Common myeloid progenitor, CD34-positive (primary cell): ENCODE measurements around the gene DFFB.

Experiments
- CTCF ChIA-PET: fragments of 350-600 bp; sonication (Branson Sonifier 250); formaldehyde crosslinking; loops from one replicate; lab custom pipeline; 2021; ENCODE audit warnings: antibody characterized with exemption; lab: Charles Lee
- POLR2A ChIA-PET: fragments of 350-600 bp; sonication (Branson Sonifier 250); formaldehyde crosslinking; loops from one replicate; lab custom pipeline; 2021; ENCODE audit warnings: antibody characterized with exemption; lab: Charles Lee
- DNase-seq, 3 donors: peaks; one replicate each; pipeline versions ENCODE4 v3.0.0 to v3.0.0-alpha.2; 2013
- H3K27ac ChIP-seq, 2 experiments: 1 replicate in 1 of 2; 2 replicates in 1 of 2; pipeline ENCODE4 v1.7.0; 2013; ENCODE audit warnings: inconsistent platforms in 2 of 2, low read length in 2 of 2, mild to moderate bottlenecking in 2 of 2, low read depth in 1 of 2, moderate library complexity in 1 of 2; ENCODE audit not compliant: severe bottlenecking in 2 of 2, insufficient read depth in 1 of 2, poor library complexity in 1 of 2
- H3K27me3 ChIP-seq, 5 experiments: replicated peaks in 2 of 5; 1 replicate in 3 of 5; 2 replicates in 2 of 5; pipeline versions ENCODE4 v1.6.1 to v1.7.0; 2013; ENCODE audit warnings: low read length in 4 of 5, mild to moderate bottlenecking in 2 of 5, moderate library complexity in 2 of 5, inconsistent platforms in 1 of 5; ENCODE audit not compliant: insufficient read depth in 5 of 5, control insufficient read depth in 4 of 5
- H3K36me3 ChIP-seq, 4 experiments: 1 replicate in 2 of 4; 2 replicates in 2 of 4; pipeline versions ENCODE4 v1.6.1 to v1.7.0; 2013; ENCODE audit warnings: low read length in 3 of 4, control low read depth in 1 of 4, mild to moderate bottlenecking in 1 of 4; ENCODE audit not compliant: control insufficient read depth in 4 of 4, insufficient read depth in 4 of 4
- H3K4me1 ChIP-seq, 4 experiments: 1 replicate in 3 of 4; 2 replicates in 1 of 4; pipeline versions ENCODE4 v1.6.1 to v1.7.1; 2013; ENCODE audit warnings: low read length in 3 of 4, mild to moderate bottlenecking in 3 of 4, control low read depth in 1 of 4, inconsistent platforms in 1 of 4, moderate library complexity in 1 of 4; ENCODE audit not compliant: control insufficient read depth in 4 of 4, insufficient read depth in 4 of 4; ENCODE audit errors: control extremely low read depth in 1 of 4
- H3K4me3 ChIP-seq, 7 experiments: 1 replicate in 4 of 7; 2 replicates in 3 of 7; pipeline versions ENCODE4 v1.5.1 to v1.7.0; 2013; ENCODE audit warnings: mild to moderate bottlenecking in 7 of 7, low read length in 6 of 7, moderate library complexity in 6 of 7, inconsistent platforms in 2 of 7, low read depth in 2 of 7, control low read depth in 1 of 7; ENCODE audit not compliant: insufficient read depth in 4 of 7, control insufficient read depth in 1 of 7; ENCODE audit errors: extremely low read depth in 1 of 7
- H3K9me3 ChIP-seq, 5 experiments: 1 replicate in 4 of 5; 2 replicates in 1 of 5; pipeline versions ENCODE4 v1.6.1 to v1.7.1; 2013; ENCODE audit warnings: low read length in 4 of 5, mild to moderate bottlenecking in 2 of 5, inconsistent platforms in 1 of 5, low read depth in 1 of 5, moderate library complexity in 1 of 5; ENCODE audit not compliant: control insufficient read depth in 4 of 5, insufficient read depth in 2 of 5; ENCODE audit errors: control extremely low read depth in 1 of 5
- WGBS: methylation state at CpG from one replicate; pipeline ENCODE4 v1.1.5; 2013; ENCODE audit not compliant: insufficient coverage; 5-methylcytosine and 5-hydroxymethylcytosine counted together

Gene DFFB

DNA sequence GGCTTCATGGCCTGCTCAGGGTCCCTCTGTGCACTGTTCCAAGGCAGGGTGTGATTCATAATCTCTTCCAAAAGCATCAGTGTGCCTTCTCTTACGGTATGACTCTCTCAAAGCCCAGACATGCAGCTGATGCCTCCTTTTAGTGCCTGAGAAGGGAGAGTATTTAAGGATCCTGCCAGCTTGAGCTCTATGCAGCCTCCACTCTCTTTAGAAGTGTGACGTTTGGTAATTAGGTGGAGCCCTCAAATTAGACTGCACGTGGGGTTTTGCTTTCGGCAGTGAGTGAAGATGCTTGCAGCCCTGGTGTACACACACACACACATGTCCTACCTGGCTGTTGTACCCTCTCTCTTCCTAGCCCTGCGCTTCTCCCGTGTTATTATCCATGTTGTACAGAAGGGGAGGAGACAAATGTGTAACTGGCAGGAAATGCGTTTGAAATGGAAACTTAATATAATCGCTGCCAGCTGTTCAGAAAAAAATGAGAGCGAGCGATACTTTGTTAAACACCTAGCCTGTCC lies 45.4 kb downstream of the DFFB start:
- POLR2A ChIA-PET = no interaction called here
- H3K27ac ChIP-seq = no peak overlapping the region
- no peaks in the 10 kb centered on the region for H3K36me3 ChIP-seq
- H3K27me3 ChIP-seq = no peaks in the 10 kb centered on the region
- H3K9me3 ChIP-seq = peaks cover 0 to 8% (median 3%) of the 10 kb centered on the region in 5 experiments
- H3K4me3 ChIP-seq = peak overlapping the region in 1 of 7 experiments; percentile 5
- CTCF ChIA-PET = interaction anchor here (2.4 kb wide), 1 partner anchor 45 kb away, joined by 11 read pairs; the partner anchor contains the start of gene DFFB
- WGBS = 91% methylated on average over 8 of the region's 10 CpGs
- peaks cover 1 to 38% (median 35%) of the 10 kb centered on the region in 4 experiments for H3K4me1 ChIP-seq
- DNase-seq = no peak

GRCh38 chr1:3903141-3904005 lies 46.1 kb downstream of the DFFB start:
- ChIA-PET POLR2A (no interaction called here), CTCF (interaction anchor here (1.1 to 2.4 kb wide), 3 partner anchors 10 to 110 kb away, joined by 3 to 11 read pairs (median 5); partner anchors contain the start of gene DFFB)
- peak in 2 of 3 donors; percentile 39 to 54 for DNase-seq
- no peak overlapping the region for H3K27ac ChIP-seq
- peaks cover 1 to 38% (median 35%) of the 10 kb centered on the region in 4 experiments for H3K4me1 ChIP-seq
- H3K36me3 ChIP-seq = no peaks in the 10 kb centered on the region
- peak overlapping the region in 2 of 7 experiments; percentile 11 to 32 for H3K4me3 ChIP-seq
- H3K9me3 ChIP-seq = peaks cover 0 to 2% (median 0%) of the 10 kb centered on the region in 5 experiments
- WGBS = 74% methylated on average over 12 of the region's 16 CpGs
- peaks cover 0 to 2% (median 0%) of the 10 kb centered on the region in 5 experiments for H3K27me3 ChIP-seq

DNA sequence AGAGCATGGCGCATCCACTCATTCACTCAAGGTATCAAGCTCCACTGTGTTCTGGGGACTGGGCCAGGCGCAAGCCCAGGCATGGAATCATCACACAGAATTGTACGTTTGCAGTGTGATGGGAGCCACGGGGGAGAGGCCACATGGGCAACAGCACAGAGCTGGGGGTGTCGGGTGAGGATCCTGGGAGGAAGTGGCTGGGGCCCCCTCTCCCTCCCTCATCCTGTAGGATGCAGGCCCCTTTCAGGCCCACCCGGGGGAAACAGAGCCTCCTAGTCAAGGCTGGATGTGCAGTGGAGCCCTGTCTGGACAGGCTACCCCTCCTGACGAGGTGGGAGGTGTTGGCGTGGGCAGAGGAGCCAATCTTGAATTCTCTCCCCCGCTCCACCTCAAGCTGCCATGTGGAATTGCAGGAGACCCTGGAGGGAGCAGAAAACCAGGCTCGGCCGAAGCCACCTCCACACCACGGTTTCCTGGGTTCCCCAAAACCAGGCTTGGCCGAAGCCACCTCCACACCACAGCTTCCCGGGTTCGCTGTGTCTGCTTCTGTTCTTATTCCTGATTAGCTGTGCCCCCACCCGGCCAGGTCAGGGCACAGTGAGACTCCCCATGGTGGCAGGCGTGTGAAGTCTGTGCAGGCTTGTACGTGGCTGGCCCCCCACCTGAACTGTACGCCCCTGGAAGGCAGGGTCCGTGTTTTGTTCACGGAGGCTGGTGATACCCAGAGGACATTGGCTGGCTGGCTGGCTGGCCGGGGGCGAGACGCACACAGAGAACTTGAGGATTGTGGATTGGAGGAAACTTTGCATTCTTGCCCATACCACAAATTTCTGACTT lies 46.9 kb downstream of the DFFB start:
- CTCF ChIA-PET = interaction anchor here (1.1 to 2.4 kb wide), 3 partner anchors 10 to 110 kb away, joined by 3 to 11 read pairs (median 5); partner anchors contain the start of gene DFFB
- POLR2A ChIA-PET = no interaction called here
- H3K4me1 ChIP-seq = peaks cover 1 to 37% (median 31%) of the 10 kb centered on the region in 4 experiments
- H3K4me3 ChIP-seq = no peak overlapping the region
- H3K27ac ChIP-seq = no peak overlapping the region
- peaks cover 0 to 4% (median 2%) of the 10 kb centered on the region in 5 experiments for H3K27me3 ChIP-seq
- no peak for DNase-seq
- no peaks in the 10 kb centered on the region for H3K36me3 ChIP-seq
- 78% methylated on average over 18 of the region's 24 CpGs for WGBS
- H3K9me3 ChIP-seq = no peaks in the 10 kb centered on the region

DNA sequence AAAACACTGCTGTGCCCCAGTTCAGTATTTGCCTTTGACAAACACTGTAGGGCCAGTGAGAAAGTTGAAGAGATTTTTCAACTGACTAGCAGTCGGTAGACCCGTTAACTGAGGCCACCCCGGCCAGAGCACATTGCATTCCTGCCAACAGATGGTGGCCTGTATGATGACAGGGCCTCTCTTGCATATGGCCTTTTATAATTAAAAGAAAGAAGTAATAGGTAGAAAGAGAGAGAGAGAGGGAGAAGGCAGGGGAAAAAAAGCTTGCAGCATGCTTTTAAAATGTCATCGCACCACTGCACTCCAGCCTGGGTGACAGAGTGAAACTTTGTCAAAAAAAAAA lies 47.5 kb downstream of the DFFB start:
- WGBS = 100% methylated on average over 4 of the region's 4 CpGs
- ChIA-PET POLR2A (no interaction called here), CTCF (interaction anchor here (1.7 kb wide), 1 partner anchor 111 kb away, joined by 5 read pairs; no protein-coding TSS in a partner anchor)
- Histone ChIP-seq H3K4me3 (no peak overlapping the region), H3K27me3 (peaks cover 0 to 8% (median 2%) of the 10 kb centered on the region in 5 experiments), H3K9me3 (no peaks in the 10 kb centered on the region), H3K4me1 (peaks cover 1 to 32% (median 27%) of the 10 kb centered on the region in 4 experiments), H3K36me3 (no peaks in the 10 kb centered on the region), H3K27ac (no peak overlapping the region)
- no peak for DNase-seq

DNA sequence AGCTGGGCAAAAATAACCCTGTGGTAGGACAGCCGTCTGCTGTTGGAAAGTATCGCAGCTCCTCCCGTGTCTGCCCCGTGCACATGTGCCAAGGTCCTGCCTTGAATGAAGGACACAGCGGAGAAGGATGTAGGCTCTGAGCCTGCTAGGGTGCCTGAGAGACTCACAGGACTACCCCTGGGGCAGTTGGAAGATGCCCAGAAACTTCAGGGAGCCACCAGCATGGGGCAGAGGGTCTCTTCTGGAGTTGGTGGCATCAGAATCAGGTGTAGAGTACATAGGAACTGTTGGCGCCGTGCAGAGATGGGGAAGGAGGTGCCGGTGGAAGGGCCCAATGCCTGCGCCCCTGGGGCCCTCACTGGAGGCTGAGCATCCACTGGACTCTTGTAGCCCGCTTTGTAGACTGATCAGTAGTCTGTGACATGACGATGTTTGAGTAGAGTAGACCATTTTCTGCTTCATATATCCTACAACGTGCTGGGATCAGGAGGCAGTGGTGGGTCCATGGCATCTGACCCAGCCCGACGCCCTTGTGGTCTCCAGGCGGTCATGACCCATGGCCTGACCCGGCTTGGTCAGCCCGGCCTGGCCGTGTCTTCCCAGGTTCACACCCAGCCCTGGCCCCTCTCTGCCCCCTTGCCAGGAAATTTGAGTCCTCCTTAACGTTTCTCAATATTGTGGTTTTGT lies 48.1 kb downstream of the DFFB start:
- Histone ChIP-seq H3K36me3 (no peaks in the 10 kb centered on the region), H3K9me3 (no peaks in the 10 kb centered on the region), H3K4me1 (peaks cover 1 to 32% (median 27%) of the 10 kb centered on the region in 4 experiments), H3K27ac (no peak overlapping the region), H3K27me3 (peaks cover 0 to 14% (median 2%) of the 10 kb centered on the region in 5 experiments), H3K4me3 (no peak overlapping the region)
- ChIA-PET CTCF (interaction anchor here (1.6 kb wide), 1 partner anchor 48 kb away, joined by 5 read pairs; the partner anchor contains the start of genes CEP104 and DFFB), POLR2A (no interaction called here)
- DNase-seq = no peak
- 97% methylated on average over 18 of the region's 19 CpGs for WGBS

GRCh38 chr1:3905953-3906671 lies 48.8 kb downstream of the DFFB start:
- no peak for DNase-seq
- Histone ChIP-seq H3K4me3 (no peak overlapping the region), H3K27me3 (peaks cover 0 to 21% (median 4%) of the 10 kb centered on the region in 5 experiments), H3K9me3 (no peaks in the 10 kb centered on the region), H3K36me3 (no peaks in the 10 kb centered on the region), H3K4me1 (peaks cover 1 to 30% (median 27%) of the 10 kb centered on the region in 4 experiments), H3K27ac (no peak overlapping the region)
- POLR2A ChIA-PET = no interaction called here
- CTCF ChIA-PET = interaction anchor here (1.6 kb wide), 1 partner anchor 48 kb away, joined by 5 read pairs; the partner anchor contains the start of genes CEP104 and DFFB
- WGBS = 92% methylated on average over 16 of the region's 18 CpGs
